GM21367 (cell line): ENCODE measurements around the gene DDAH1.

Source experiments
- ATAC-seq: cut with Tn5 transposase; IDR thresholded peaks from one replicate; pipeline ENCODE4 v1.9.1; 2021; ENCODE audit not compliant: unreplicated experiment

Gene DDAH1

GRCh38 chr1:85445906-85446305, 19.1 kb downstream of the DDAH1 start:
- no peak for ATAC-seq

- no peak for ATAC-seq
Measured at GRCh38 chr1:85444381-85444780, 20.6 kb downstream of the DDAH1 start.

DNA sequence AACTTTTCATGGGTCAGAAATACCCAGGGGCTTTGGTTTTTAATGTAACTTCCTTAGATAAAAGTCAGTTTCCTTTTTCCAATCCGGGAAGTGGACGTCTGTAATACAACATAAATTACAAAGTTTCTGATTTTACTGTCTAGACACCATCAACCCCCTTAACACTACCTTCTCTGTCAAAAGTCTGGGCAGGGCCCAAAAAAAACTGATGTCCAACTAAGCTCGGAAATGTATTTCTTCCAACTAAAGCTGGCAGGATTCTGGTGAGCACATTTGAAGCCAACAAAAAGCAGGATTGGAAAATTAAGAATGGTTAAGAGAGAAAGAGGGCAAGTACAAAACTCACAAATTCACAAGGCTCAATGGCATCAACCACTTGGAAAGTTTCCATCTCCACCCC, 24.3 kb downstream of the DDAH1 start:
- ATAC-seq: no peak

- ATAC-seq: no peak
Measured at GRCh38 chr1:85438353-85438752, 26.6 kb downstream of the DDAH1 start.

DNA sequence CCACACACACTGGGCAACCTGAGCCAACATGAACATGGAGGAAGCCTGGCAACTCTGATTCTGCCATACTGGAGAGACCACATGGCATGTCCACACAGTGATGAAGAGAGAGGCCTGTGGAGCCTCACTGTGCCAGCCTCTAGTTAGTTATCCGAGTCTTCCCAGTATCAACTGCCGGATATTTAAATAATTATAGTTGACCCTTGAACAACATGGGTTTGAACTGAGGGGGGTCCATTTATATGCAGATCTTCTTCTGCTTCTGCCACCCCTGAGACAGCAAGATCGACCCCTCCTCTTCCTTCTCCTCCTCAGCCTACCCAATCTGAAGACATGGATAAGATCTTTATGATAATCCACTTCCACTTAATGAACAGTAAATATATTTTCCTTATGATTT, 27.8 kb downstream of the DDAH1 start:
- no peak for ATAC-seq

GRCh38 chr1:85433096-85433495, 31.9 kb downstream of the DDAH1 start:
- ATAC-seq: no peak

DNA sequence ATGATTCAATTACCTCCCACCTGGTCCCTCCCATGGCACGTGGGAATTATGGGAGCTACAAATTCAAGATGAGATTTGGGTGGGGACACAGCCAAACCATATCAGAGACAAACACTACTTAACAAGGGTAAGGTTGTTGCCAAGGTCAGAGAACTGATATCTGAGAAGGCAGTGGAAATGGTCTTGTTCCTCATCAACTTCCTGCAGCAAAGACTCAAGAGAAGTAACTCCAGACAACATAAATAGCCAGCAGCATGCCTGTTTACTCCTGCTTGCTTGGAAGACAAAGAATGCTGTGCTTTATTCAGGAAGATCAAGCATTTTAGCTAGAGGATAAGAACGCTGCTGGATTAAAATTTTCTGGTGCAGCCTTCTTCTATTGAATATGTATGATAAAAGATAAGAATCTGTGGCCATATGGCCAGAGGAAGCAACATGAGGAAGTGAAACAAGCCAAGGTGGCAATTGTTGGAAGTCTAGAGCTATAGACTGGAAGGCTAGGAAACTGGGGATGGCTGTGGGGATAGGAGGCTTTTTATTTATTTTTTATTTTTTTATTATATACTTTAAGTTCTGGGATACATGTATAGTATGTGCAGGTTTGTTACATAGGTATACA, 36.4 kb downstream of the DDAH1 start:
- ATAC-seq: no peak

GRCh38 chr1:85427849-85428248, 37.1 kb downstream of the DDAH1 start:
- ATAC-seq: no peak

DNA sequence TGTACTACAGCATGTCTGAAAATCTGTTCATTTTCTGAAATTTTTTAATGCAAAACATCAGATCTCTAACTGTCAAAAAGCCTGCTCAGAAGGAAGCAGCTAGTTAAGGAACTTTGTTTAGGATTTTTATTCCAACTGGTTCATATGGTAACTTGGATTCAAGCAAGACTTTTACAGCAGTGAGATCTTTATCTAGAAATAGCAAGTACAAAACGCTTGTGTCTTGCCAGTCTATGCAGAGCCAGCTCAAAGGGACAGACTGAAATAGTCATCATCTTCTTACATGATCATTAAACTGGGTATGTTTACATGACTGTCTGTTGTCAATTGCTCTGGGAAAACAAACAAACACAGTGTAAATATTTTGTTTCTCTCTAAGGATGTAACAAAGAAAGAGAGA, 37.6 kb downstream of the DDAH1 start:
- ATAC-seq: no peak

DNA sequence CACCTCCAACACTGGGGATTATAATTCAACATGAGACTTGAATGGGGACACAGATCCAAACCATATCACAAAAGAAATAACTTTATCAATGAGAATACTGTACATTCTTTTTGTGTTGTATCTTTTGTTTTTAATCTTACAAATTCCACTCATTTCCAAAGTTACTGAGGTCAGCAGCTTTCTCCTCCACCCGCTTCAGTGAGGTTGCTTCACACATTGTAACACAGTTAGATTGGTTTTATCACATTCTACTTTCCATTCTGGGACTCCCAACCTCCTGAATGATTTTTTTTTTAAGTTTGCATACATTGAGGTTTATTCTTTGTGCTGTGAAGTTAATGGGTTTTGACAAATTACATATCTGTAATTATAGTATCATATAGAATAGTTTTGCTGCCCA, 43.8 kb downstream of the DDAH1 start:
- ATAC-seq: no peak

DNA sequence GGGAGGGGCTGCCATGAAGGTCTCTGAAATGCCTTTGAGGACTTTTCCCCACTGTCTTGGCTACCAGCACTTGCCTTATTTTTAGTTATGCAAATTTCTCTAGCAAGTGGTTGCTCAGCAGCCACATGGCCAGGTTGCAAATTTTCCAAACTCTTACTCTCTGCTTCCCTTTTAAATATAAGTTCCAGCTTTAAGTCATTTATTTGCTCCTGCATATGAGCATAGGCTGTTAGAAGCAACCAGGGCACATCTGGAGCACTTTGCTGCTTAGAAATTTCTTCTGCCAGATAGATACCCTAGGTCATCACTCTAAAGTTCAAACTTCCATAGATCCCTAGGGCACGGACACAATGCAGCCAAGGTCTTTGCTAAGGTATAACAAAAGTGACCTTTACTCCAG, 44.8 kb downstream of the DDAH1 start:
- ATAC-seq: no peak

GRCh38 chr1:85417876-85418275, 47.1 kb downstream of the DDAH1 start:
- no peak for ATAC-seq

GRCh38 chr1:85417017-85417416, 47.9 kb downstream of the DDAH1 start:
- no peak for ATAC-seq

GRCh38 chr1:85413169-85413568, 51.8 kb downstream of the DDAH1 start:
- ATAC-seq: no peak

DNA sequence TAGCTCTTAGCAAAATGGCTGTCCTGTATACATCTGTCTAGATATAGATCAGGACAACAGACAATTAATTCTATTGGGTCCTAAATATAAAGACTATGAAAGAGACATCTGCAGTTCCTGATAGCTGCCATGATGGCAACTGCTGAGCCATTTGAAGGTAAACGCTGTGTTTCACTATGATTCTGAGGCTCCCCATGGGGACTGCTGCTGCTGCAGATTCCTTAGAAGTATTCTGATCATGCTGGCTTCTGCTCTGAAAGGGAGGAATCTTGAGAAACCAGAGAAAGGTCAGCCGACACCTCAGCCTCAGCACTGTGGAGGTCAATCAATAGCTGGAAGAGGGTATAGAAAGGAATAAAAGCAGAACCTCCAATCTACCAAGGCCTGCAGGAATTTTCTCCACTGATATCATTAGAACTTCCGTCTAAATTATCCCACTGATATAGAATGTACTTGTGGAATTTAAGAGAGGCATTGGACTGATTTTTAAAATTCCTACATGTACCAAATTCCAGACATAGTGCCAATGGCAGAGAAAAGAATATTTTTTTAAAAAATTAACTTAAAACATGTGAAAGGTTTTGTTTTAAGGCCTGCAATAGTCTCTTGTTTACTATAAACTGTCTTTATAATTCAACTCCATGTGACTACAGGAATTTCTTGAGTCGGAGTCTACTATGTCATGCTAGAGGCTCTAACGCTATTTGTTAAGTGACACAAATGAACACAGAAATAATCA, 53.2 kb downstream of the DDAH1 start:
- ATAC-seq: no peak

- no peak for ATAC-seq
Measured at GRCh38 chr1:85409516-85409915, 55.4 kb downstream of the DDAH1 start.

DNA sequence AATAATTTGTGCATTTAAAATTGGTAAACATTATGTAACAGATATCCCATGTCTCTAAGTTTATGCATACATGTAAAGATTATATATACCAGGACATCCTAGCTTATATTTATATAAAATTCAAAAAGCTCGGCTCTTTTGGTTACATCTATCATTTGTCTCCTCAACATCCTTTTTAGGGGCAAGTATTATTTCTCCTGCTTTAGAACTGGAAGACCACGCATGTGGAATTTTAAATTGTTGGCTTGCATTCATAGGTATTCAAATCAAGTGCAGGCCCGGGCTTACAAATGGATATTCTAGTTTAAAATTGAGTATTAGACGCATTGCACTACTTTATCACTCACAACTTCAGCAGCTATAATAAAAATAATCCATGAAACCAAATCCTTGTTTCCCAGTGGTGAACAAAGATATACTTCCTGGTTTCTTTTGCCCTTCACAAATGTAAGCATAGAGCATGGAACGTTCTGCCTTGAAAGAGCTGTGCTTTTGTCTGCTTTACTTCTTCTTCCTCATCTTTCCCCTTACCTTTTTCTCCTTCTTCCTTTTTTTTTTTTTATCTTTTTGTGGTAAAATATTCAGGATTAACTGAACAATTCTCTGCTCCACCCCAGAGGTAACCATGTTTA, 57.1 kb downstream of the DDAH1 start:
- no peak for ATAC-seq

GRCh38 chr1:85406887-85407533, 57.9 kb downstream of the DDAH1 start:
- no peak for ATAC-seq

DNA sequence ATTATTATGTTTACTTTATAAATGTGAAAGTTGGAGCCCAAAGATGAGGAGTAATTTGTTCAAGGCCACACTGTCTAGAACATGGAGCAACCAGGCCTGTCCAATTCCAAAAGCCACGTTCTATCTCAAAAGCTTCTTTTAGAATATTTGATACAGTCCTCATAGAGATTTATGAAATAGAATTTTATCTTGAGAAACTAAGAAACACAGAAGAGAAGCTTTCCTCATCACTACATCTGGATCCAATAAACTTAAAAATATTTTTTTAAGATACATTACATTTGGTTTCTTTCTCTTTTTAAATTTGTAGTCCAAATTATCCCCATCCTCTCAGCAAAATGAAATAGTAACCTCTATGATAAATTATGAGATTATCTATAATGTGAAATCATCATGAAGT, 58.9 kb downstream of the DDAH1 start:
- ATAC-seq: no peak

GRCh38 chr1:85404408-85404807, 60.6 kb downstream of the DDAH1 start:
- no peak for ATAC-seq

DNA sequence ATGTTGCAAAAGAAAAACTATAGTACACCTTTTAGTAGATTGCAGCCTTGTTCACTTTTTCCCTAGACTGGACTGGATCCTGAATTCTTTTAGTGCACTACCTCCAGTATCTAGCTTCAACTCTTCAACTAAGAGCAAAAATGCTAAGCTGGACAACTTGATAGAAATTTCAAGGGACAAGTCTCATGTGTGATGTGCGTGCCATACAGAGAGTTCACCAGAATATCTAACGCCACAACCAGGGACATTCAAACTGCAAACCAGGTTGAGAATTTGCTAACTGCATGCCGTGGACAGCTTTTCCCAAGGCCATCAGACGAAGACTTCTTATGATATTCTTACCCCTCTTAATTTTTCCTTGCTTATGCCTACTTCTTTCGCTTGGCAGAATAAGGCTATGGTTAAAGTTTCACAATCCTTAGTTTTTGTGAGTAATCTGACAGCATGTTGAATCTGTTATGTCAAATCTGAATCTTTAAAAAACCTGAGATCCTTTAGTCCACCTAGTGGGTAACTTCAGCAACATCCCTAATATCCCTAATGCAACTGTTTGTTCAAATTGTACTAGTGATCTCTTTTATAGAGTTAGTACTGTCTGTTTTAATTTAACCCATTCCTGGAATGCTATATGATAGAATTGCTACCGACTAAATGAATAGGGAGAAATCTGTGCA, 66.4 kb downstream of the DDAH1 start:
- ATAC-seq: no peak
